ENCODE results near the gene TCERG1L.

The TCERG1L gene

DNA sequence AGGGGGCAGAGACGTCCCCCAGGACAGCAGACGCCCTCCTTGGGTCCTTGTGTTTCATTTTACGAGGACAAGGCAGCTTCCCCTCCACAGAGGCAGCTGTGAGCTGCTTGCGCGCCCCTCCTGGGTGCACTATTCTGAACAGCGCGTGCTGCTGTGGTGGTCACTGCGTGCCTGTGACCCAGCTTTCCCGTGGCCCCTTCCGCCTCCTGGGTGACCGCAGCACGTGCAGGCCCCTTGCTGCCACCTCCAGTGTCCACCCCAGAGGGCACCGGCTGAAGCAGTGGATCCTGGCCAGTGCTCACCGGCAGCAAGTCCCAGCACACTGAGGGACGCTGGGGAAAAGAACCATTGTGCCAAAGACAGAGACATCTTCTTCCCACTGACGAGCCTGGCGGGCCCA lies 81.4 kb downstream of the TCERG1L start:
- Histone ChIP-seq H3K4me3 (ENCODE audit: low read length) (no peak overlapping the region), H3K4me1 (ENCODE audit: control insufficient read depth, insufficient read depth, low read length) (no peaks in the 10 kb centered on the region), H3K36me3 (ENCODE audit: control insufficient read depth, insufficient read depth, low read length) (no peaks in the 10 kb centered on the region), H3K9me3 (ENCODE audit: control insufficient read depth, insufficient read depth, low read length) (peaks cover 33% of the 10 kb centered on the region), H3K27ac (ENCODE audit: low read length) (no peak overlapping the region), H3K27me3 (ENCODE audit: control insufficient read depth, insufficient read depth, low read length) (no peaks in the 10 kb centered on the region)
- no CpG with 5 or more reads among the region's 17 CpGs for WGBS (ENCODE audit: insufficient coverage, insufficient read length)
- no peak for DNase-seq (ENCODE audit: low read depth, low spot score)

DNA sequence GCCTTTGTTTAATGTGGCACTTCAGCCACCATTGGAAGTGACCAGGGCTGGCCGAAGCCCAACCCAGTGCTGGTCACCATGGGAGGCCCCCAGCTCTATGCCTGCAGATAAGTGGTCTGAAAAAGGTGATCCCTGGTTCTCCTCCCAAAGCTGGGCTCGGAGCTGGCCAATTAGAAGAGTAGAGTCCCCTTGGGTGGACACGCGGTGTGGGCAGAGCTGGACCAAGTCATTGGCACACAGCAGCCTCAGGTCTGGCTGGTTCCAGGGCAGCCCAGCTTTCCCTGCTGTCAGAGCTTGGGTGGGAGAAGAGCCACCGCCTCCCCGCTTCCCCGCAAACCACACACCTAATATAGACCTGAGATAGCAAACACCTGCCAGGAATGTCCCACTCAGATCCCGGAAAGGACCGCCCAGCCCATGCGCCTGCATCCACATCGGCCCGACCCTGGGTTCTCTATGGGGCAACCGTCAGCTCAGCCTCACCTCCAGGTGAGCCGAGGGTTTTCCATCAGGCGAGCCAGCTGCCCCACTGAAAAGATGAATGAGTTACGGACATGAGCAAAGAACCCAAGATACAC lies 84.3 kb downstream of the TCERG1L start:
- H3K36me3 ChIP-seq (ENCODE audit: control insufficient read depth, insufficient read depth, low read length), result no peaks in the 10 kb centered on the region
- peaks cover 46% of the 10 kb centered on the region for H3K9me3 ChIP-seq (ENCODE audit: control insufficient read depth, insufficient read depth, low read length)
- H3K27ac ChIP-seq (ENCODE audit: low read length), result no peak overlapping the region
- H3K4me1 ChIP-seq (ENCODE audit: control insufficient read depth, insufficient read depth, low read length), result no peaks in the 10 kb centered on the region
- H3K27me3 ChIP-seq (ENCODE audit: control insufficient read depth, insufficient read depth, low read length), result no peaks in the 10 kb centered on the region
- DNase-seq (ENCODE audit: low read depth, low spot score), result no peak
- H3K4me3 ChIP-seq (ENCODE audit: low read length), result no peak overlapping the region
- no CpG with 5 or more reads among the region's 16 CpGs for WGBS (ENCODE audit: insufficient coverage, insufficient read length)

DNA sequence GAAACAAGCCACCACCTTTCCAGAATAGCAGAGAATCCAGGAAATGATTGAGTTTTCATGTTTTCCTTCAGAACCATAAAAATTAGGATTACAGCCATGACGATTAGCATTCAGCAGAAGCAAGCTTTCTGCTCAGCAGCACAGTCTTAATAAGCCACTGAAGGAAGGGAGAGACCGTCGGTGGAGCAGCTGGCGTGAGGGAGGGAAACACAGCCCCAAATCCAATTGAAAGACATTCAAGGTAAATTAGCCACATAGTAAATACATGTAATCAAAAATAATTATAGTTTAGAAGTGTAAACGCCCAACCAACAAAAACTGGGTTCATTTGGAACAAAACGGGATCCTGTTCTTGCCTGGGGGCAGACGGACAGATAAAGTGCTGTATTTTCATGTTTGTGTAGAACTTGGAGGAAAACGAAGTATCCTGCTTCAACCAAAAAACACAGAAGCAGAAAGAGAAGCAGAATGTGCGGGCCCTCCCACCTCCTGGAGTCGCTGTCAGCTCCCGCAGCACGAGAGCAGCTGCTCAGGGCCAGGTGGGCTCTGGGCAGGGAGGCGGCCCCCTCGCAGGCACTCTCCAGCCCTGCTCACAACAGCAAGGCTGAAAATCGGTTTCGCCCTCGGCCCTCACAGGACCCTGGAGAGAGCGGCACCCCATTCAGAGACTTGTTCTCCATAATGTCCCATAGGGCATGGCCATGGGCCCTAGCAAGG lies 84.9 kb downstream of the TCERG1L start:
- no peaks in the 10 kb centered on the region for H3K4me1 ChIP-seq (ENCODE audit: control insufficient read depth, insufficient read depth, low read length)
- WGBS (ENCODE audit: insufficient coverage, insufficient read length), result no CpG with 5 or more reads among the region's 18 CpGs

DNA sequence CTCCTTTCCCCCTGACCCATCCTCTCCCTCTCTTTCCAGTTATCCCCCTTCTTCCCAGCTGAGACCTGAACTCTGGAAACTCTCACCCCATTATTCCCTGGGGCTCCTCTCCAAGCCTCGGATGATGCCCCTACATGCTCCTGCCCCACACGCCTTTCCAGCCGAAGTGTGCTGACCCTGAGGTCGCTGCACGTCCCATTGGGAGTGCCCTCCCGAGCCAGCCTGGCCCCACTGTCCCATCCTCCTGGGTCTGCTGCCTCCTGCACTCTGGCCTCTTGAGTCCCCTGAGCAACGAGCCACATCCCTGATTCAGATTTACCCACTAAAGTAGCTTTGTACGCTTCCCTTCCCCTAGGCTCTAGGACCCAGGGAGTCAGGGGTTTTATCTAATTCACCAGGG lies 87.4 kb downstream of the TCERG1L start:
- no peak for DNase-seq (ENCODE audit: low read depth, low spot score)
- Histone ChIP-seq H3K36me3 (ENCODE audit: control insufficient read depth, insufficient read depth, low read length) (no peaks in the 10 kb centered on the region), H3K27me3 (ENCODE audit: control insufficient read depth, insufficient read depth, low read length) (no peaks in the 10 kb centered on the region), H3K9me3 (ENCODE audit: control insufficient read depth, insufficient read depth, low read length) (peaks cover 41% of the 10 kb centered on the region), H3K4me3 (ENCODE audit: low read length) (no peak overlapping the region), H3K27ac (ENCODE audit: low read length) (no peak overlapping the region), H3K4me1 (ENCODE audit: control insufficient read depth, insufficient read depth, low read length) (no peaks in the 10 kb centered on the region)
- WGBS (ENCODE audit: insufficient coverage, insufficient read length), result no CpG with 5 or more reads among the region's 8 CpGs

More for the DNA sequence above, 84.9 kb downstream of the TCERG1L start:
- DNase-seq (ENCODE audit: low read depth, low spot score), result no peak
- H3K4me3 ChIP-seq (ENCODE audit: low read length), result no peak overlapping the region
- H3K9me3 ChIP-seq (ENCODE audit: control insufficient read depth, insufficient read depth, low read length), result peaks cover 45% of the 10 kb centered on the region
- no peaks in the 10 kb centered on the region for H3K27me3 ChIP-seq (ENCODE audit: control insufficient read depth, insufficient read depth, low read length)
- H3K36me3 ChIP-seq (ENCODE audit: control insufficient read depth, insufficient read depth, low read length), result no peaks in the 10 kb centered on the region
- H3K27ac ChIP-seq (ENCODE audit: low read length), result no peak overlapping the region

DNA sequence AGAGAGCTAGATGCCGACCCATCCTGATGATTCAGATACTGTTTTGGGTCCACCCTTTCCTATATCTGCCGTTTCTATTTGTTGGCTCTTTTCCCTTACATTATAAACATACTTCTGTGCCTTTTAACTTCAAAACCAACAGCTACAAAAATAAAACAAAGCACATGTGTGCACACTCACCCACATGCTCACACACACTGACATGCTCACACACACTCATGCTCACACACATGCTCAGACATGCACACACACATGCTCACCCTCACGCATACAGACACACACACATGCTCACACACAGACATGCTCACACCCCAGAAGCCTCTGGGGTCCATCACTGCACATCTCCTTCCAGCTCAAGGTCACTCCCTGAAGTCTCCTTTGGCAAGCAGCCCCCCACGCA lies 88.1 kb downstream of the TCERG1L start:
- no CpG with 5 or more reads among the region's 4 CpGs for WGBS (ENCODE audit: insufficient coverage, insufficient read length)
- DNase-seq (ENCODE audit: low read depth, low spot score), result no peak
- no peak overlapping the region for H3K4me3 ChIP-seq (ENCODE audit: low read length)
- H3K4me1 ChIP-seq (ENCODE audit: control insufficient read depth, insufficient read depth, low read length), result no peaks in the 10 kb centered on the region
- H3K27me3 ChIP-seq (ENCODE audit: control insufficient read depth, insufficient read depth, low read length), result no peaks in the 10 kb centered on the region
- no peaks in the 10 kb centered on the region for H3K36me3 ChIP-seq (ENCODE audit: control insufficient read depth, insufficient read depth, low read length)
- peaks cover 45% of the 10 kb centered on the region for H3K9me3 ChIP-seq (ENCODE audit: control insufficient read depth, insufficient read depth, low read length)
- no peak overlapping the region for H3K27ac ChIP-seq (ENCODE audit: low read length)

DNA sequence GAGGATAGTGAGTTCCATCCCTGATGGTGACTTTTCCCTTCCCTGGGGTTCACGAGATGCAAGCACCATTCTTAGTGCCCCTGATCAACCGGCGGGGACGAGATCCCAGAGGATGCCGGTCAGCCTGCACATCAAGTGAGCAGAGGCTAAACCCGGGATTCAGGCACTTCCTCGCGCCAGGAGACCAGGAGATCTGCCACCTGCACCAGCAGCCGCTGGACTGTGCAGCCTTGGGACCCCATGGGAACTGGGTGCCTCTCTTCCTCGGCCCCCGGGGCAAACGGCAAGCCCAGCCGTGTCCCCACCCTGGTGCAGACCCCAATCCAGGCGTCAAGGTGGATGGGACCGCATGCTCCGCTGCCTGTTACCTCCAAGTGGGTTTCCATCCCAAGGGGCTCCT lies 88.5 kb downstream of the TCERG1L start:
- Histone ChIP-seq H3K27me3 (ENCODE audit: control insufficient read depth, insufficient read depth, low read length) (no peaks in the 10 kb centered on the region), H3K27ac (ENCODE audit: low read length) (no peak overlapping the region), H3K4me1 (ENCODE audit: control insufficient read depth, insufficient read depth, low read length) (no peaks in the 10 kb centered on the region), H3K36me3 (ENCODE audit: control insufficient read depth, insufficient read depth, low read length) (no peaks in the 10 kb centered on the region), H3K4me3 (ENCODE audit: low read length) (no peak overlapping the region), H3K9me3 (ENCODE audit: control insufficient read depth, insufficient read depth, low read length) (peaks cover 45% of the 10 kb centered on the region)
- DNase-seq (ENCODE audit: low read depth, low spot score), result no peak
- WGBS (ENCODE audit: insufficient coverage, insufficient read length), result no CpG with 5 or more reads among the region's 16 CpGs

DNA sequence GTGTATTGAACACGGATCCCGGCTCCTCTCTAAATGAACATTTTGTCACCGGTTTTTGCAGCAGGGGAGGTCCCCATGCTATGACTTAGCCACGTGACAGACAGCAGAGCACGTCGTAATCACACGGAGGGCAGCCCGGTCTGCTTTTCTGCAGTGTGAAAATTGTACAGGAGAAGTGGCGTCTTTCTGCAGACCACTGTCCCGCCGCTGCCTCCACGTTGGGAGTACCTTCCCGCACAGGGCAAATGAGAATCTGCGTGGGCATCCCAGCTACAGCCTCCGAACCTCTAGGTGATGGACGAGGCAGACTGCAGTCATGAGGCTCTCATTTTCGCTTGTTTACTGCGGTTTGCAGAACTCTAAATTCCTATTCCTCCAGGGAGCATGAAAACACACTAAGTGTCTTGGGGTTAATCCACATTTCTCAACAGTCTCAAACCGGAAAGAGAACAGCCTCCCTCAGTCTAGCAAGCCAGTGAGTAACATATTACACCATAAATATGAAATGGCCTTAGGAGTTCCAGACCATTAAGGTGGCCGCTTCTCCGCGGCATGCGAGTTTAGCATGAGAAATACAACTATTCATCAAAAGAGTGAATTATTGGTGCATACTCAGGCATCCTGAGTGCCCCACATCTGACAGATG lies 89.8 kb downstream of the TCERG1L start:
- H3K4me3 ChIP-seq (ENCODE audit: low read length), result no peak overlapping the region
- no peaks in the 10 kb centered on the region for H3K36me3 ChIP-seq (ENCODE audit: control insufficient read depth, insufficient read depth, low read length)
- H3K27ac ChIP-seq (ENCODE audit: low read length), result no peak overlapping the region
- H3K9me3 ChIP-seq (ENCODE audit: control insufficient read depth, insufficient read depth, low read length), result peaks cover 38% of the 10 kb centered on the region
- H3K4me1 ChIP-seq (ENCODE audit: control insufficient read depth, insufficient read depth, low read length), result no peaks in the 10 kb centered on the region
- no peak for DNase-seq (ENCODE audit: low read depth, low spot score)
- H3K27me3 ChIP-seq (ENCODE audit: control insufficient read depth, insufficient read depth, low read length), result no peaks in the 10 kb centered on the region
- WGBS (ENCODE audit: insufficient coverage, insufficient read length), result no CpG with 5 or more reads among the region's 23 CpGs

DNA sequence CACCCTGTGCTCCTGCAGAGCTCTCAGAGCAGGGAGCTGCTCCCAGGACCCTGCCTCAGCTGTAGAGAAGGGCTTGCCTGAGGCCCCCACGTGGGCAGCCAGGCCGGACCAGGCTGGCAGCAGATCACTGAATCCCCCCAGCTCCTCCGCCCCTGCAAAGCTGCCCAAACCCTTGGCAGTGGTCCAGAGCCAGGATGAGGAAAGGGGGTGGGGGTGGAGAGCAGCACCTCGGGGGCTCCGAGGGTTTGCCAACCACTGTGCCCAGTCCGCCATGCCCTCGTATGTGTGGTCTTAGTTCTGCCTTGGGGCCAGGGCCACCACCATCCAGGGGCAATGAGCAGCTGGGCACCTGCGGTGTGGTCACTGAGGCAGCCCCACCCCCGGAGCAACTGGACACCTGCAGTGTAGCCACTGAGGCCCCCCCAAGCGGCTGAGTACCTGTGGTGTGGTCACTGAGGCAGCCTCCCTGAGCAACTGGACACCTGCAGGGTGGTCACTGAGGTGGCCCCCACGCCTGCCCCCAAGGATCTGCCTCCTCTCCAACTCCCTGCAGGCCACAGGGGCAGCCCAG lies 90.8 kb downstream of the TCERG1L start:
- no peak overlapping the region for H3K27ac ChIP-seq (ENCODE audit: low read length)
- no peak for DNase-seq (ENCODE audit: low read depth, low spot score)
- H3K9me3 ChIP-seq (ENCODE audit: control insufficient read depth, insufficient read depth, low read length), result peaks cover 41% of the 10 kb centered on the region
- H3K4me3 ChIP-seq (ENCODE audit: low read length), result no peak overlapping the region
- no peaks in the 10 kb centered on the region for H3K4me1 ChIP-seq (ENCODE audit: control insufficient read depth, insufficient read depth, low read length)
- no peaks in the 10 kb centered on the region for H3K36me3 ChIP-seq (ENCODE audit: control insufficient read depth, insufficient read depth, low read length)
- WGBS (ENCODE audit: insufficient coverage, insufficient read length), result no CpG with 5 or more reads among the region's 11 CpGs
- no peaks in the 10 kb centered on the region for H3K27me3 ChIP-seq (ENCODE audit: control insufficient read depth, insufficient read depth, low read length)

DNA sequence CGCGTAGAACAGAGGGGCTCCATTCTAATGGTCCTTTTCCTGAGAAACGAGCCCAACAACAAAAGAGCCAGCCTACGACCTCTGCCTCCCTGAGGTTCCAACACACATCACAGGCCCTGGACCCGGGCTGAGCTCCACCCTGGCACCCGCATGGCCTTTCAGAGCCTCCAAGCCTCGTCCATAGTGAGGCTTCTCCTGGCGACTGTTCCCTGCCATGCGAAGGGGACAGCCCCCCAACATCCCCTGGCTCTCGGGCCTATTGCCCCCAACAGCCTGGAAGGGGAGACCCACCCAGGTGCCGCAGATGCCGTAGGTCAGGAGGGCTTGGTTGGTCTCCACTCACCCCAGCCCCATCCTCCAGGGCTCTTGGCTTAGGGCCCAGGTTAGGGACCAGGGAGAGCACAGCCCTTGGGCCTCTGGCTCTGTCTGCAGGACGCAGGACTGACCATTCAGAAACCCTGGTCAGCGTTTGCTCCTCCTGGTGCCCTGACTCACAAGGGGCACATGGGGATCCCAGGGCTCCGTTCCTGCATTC lies 91.5 kb downstream of the TCERG1L start:
- H3K9me3 ChIP-seq (ENCODE audit: control insufficient read depth, insufficient read depth, low read length), result peaks cover 39% of the 10 kb centered on the region
- no peaks in the 10 kb centered on the region for H3K4me1 ChIP-seq (ENCODE audit: control insufficient read depth, insufficient read depth, low read length)
- no peak for DNase-seq (ENCODE audit: low read depth, low spot score)
- WGBS (ENCODE audit: insufficient coverage, insufficient read length), result no CpG with 5 or more reads among the region's 15 CpGs
- H3K27me3 ChIP-seq (ENCODE audit: control insufficient read depth, insufficient read depth, low read length), result no peaks in the 10 kb centered on the region
- no peak overlapping the region for H3K4me3 ChIP-seq (ENCODE audit: low read length)
- no peak overlapping the region for H3K27ac ChIP-seq (ENCODE audit: low read length)
- H3K36me3 ChIP-seq (ENCODE audit: control insufficient read depth, insufficient read depth, low read length), result no peaks in the 10 kb centered on the region

DNA sequence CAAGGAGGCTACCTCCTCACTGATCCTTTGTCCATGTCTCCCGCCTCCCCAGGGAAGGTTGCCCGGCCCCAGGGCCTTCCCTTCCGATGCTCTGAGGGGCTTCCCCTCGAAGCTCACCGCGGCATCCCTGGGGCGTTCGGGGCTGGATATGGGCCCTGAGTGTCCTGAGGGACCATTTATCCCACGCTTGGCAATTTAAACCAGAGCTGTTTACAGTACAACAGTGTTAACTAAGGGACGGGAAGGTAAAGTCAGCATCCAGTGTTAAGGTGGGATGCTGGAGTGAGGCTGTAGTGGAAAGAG lies 92.0 kb downstream of the TCERG1L start:
- H3K36me3 ChIP-seq (ENCODE audit: control insufficient read depth, insufficient read depth, low read length), result no peaks in the 10 kb centered on the region
- no peak overlapping the region for H3K4me3 ChIP-seq (ENCODE audit: low read length)
- no CpG with 5 or more reads among the region's 10 CpGs for WGBS (ENCODE audit: insufficient coverage, insufficient read length)
- peaks cover 39% of the 10 kb centered on the region for H3K9me3 ChIP-seq (ENCODE audit: control insufficient read depth, insufficient read depth, low read length)
- H3K4me1 ChIP-seq (ENCODE audit: control insufficient read depth, insufficient read depth, low read length), result no peaks in the 10 kb centered on the region
- no peak overlapping the region for H3K27ac ChIP-seq (ENCODE audit: low read length)
- H3K27me3 ChIP-seq (ENCODE audit: control insufficient read depth, insufficient read depth, low read length), result no peaks in the 10 kb centered on the region
- DNase-seq (ENCODE audit: low read depth, low spot score), result no peak

All from iPS DF 6.9 (cell line).